HG03469 (cell line): ENCODE results near the gene MXRA8.

Source experiments
- ATAC-seq: cut with Tn5 transposase; IDR thresholded peaks from one replicate; pipeline ENCODE4 v1.9.1; 2021; ENCODE audit warnings: mild to moderate bottlenecking, moderate library complexity, moderate number of reproducible peaks; ENCODE audit not compliant: unreplicated experiment

Gene MXRA8

DNA sequence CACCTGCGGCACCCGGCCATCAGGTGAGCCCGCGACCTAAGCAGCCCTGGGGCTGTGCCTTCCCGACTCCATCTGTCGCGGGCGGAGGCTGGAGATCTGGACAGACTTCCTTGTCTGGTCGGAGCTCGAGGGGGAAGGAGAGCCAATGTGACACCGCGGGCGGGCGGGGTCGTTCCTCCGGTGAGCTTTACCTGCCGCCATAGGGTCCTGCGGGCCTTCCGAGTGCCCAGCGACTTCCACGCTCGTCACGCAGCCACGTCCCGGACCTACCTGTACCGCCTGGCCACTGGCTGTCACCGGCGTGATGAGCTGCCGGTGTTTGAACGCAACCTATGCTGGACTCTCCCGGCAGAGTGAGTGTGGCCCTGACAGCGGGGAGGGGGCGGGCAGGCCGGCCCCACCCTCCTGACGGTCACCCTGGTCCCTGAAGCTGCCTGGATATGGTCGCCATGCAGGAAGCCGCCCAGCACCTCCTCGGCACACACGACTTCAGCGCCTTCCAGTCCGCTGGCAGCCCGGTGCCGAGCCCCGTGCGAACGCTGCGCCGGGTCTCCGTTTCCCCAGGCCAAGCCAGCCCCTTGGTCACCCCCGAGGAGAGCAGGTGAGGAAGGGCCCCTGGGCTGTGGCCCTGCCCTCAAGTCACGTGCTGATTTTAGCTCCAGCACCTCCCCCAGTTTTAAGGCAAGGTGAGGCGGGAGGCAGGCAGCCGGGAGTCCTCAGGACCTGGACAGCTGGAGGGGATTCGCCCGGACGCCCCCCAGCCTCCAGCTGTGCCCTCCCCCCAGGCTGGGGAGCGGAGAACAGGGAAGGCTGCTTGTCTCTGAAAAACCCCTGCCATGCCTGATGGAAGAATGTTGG lies 48.9 kb downstream of the MXRA8 start:
- no peak for ATAC-seq

DNA sequence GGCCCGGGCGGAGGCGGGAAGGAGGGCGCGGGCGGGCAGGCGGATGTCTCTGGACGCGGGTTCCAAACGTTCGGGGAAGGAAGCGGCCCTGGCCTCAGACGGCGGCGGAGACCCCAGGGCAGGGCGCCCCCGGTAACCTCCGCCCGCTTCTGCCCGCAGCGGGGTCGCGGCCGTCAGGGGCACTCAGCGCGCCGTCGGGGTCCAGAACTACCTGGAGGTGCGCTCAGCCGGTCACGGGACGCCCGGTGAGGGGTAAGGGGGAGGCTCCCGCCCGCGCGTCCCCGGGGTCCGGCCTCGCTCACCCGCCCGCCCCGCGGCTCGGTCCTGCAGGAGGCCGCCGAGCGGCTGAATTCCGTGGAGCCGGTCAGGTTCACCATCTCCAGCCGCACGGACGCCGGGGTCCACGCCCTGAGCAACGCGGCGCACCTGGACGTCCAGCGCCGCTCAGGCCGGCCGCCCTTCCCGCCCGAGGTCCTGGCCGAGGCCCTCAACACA lies 49.6 kb downstream of the MXRA8 start:
- ATAC-seq: no peak

DNA sequence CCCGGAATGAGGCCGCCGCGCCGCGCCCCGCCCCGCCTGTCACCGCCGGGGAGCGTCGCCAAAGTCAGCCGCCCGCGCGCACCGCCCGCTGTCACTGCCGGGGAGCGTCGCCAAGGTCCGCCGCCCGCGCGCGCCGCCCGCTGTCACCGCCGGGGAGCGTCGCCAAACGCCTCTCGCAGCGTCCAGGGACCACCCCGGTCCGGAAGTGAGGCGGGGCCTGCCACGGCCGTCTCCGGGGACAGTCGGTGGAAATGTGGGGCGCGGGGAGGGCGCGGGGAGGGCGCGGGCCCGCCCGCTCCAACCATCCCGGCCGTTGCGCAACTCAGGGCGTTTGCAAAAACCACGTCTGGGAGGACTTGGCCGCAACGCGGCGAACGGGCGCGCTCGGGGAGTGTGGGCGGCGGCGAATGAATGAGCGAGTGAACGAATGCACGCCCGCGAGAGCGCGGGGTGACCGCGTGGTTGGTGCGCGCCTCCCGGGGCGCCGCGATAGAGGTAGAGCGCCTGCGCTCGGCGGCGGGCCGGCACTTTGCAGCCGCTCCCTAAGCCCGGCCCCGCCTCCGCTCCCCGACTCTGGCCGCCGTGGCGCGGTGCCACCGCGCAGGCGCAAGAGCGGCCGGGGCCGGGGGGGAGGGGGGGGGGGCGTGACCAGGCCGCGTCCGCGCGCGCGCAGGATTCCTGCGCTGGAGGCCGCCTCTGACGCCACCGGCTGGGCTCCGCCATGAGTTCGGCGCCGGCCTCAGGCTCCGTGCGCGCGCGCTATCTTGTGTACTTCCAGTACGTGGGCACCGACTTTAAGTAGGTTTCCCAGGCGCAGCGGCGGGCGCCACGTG lies 50.2 kb downstream of the MXRA8 start, which contains the start of the genes ACAP3 and PUSL1:
ACAP3 (minus strand) TSS at position 8 of the 833 bp plus-strand sequence. CDS start 115 bp downstream, outside the sequence.
PUSL1 (plus strand) TSS at position 675 of the 833 bp plus-strand sequence; CDS start at position 722, 47 bp downstream.
- peak; percentile 32 for ATAC-seq

GRCh38 chr1:1307261-1307922 lies 51.0 kb downstream of the MXRA8 start:
- ATAC-seq: peak; percentile 1

DNA sequence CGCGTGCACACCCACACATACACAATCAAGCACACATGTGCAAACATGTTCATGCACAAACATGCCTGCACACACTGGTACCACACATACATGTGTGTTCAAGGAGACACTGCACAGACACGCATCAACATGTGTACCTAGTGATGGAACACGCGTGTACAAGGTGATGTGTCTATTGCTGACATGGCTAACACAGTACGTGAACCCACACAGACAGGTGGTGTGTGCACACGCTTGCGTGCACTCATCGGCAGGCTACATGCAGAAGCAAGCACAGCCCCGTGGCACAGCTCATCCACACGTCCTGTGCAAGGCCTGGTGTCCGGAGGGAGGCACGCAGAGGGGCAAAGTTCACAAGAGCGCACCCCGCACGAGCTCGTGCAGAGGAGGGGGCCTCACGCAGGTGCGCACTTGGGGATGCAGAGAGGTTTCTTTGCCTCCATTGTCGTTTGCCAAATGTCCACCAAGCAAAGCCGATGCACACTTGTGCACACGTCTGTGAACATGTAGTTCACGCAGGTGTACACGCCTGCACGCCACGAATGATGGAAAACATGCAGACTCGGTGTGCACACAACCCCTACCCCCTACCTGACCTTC lies 51.6 kb downstream of the MXRA8 start:
- no peak for ATAC-seq

GRCh38 chr1:1306070-1306660 lies 52.2 kb downstream of the MXRA8 start:
- ATAC-seq: no peak

DNA sequence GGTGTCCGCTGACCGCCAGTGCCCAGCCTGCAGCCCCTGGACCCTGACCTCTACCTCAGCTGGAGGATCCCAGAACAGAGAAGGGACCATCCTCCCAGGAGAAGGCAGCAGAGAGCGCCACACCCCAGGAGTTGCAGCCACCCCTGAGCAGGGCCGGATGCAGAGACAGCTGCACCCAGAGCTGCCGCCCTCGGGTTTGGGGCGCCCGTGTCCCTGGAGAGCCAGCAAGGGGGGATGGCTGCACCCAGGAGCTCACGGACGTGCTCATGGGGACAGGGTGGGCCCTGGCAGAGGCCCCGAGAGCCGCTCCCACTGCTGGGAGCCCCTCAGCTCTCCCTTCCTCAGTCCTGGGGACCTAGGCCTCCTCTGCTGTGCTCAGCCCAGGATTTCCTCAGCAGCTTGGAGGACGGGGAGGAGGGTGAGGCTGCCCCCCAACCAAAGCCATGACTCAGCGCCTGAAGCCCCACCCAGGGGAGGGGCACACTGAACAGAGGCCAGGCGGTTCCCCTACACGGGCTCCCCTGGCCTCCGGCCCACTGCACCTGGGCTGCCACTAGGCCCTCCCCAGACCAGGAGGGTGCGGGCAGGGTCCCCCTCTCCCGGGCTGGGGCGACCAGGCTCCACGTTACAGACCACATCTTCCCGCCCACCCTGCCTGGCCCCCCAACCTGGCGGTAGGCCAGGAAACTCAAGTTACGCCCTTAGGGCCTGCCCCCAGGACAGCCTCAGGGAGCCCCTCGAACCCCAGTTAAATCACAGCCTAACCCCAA lies 52.9 kb downstream of the MXRA8 start:
- ATAC-seq: no peak

DNA sequence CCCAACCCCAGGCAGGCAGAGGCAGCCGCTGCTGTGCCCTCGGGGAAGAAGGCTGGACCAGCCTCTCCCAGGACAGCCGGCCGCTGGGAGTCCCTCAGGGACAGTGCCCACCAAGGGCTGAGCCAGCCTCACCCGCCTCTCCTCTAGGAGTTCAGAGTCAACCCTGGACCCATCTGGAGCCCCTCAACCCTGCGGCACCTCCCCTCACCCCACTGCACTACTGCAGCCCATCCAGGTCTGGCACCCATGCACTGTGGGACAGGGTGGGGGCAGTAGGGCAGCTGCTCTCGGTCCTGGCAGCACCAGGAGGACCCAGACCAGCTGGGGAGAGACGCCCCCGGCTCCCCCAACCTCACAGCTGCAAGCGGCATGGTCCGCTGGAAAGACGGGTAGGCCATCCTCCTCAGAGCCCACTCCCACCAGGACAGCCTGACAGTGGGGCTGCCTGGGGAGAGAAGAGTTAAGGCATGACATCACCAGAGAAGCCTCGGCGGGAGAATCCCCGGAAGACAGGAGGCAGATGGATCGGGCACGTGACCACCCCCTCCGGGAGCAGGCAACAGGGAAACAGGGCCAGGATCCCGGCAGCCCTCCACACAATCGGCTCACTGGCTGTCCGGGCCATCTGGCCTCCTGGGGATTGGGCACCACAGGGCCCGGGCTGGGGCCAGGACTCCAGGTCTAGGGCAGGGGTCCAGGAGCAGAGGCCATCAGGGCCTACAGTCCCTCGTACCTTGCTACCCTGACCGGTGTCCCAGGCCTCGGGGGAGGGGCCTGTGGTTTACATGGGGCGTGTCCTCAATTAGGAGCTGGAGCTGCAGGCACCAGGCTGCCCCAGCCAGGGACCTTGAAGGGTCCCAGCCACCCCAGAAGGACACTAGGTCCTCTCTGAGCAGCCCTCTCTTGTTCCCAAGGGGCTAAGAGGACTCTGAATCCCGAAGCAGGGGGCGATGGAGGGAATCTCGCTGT lies 53.7 kb downstream of the MXRA8 start:
- no peak for ATAC-seq

GRCh38 chr1:1303736-1304135 lies 54.6 kb downstream of the MXRA8 start:
- ATAC-seq: no peak

DNA sequence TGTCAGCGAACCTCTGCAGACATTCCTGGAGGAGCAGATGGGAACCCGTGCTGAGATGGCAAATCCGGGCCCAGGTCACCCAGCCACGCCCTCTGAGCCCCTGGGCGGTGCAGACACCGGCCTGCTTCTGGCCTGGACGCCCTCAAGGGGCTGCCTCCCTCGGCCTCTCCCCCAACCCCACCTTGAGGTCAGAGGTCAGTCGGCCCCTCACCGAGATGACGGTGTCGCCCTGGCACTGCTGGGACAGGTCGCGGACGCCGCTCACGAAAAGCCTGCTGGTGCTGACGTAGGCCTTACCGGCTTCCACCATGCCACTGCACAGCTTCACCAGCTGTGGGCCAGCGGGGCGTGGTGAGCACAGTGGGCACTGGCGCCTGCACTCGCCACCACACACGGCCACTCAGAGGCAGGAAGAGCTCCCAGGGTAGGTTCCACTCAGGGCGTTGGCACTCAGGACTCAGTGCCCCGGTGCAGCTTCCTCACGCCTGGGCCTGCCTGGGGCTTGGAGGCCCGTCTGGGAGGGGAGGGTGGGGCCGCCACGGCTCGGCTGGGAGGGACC lies 55.3 kb downstream of the MXRA8 start:
- ATAC-seq: no peak
